H1 (cell line): ENCODE data around the gene RETREG1. TPM values are rescaled to one million over a fixed set of nuclear protein-coding genes. Genes with fewer than 3 reads are reported as not detected.

Source experiments
- CTCF ChIA-PET: fragments of 300-600 bp; sonication (Branson Sonifier 250); formaldehyde crosslinking; loops from one replicate; lab custom pipeline; 2021; ENCODE audit not compliant: partially characterized antibody; lab: Charles Lee
- POLR2A ChIA-PET: fragments of 300-600 bp; sonication (Branson Sonifier 250); formaldehyde crosslinking; loops from one replicate; lab custom pipeline; 2021; ENCODE audit warnings: inconsistent platforms; ENCODE audit not compliant: partially characterized antibody; lab: Charles Lee
- DNase-seq, 2 experiments: peaks; one replicate each; pipeline versions ENCODE4 v3.0.0 to v3.0.0-alpha.2; 2010 to 2022; ENCODE audit warnings: low spot score in 2 of 2, low read depth in 1 of 2, mixed read lengths in 1 of 2
- FAIRE-seq: peaks from 2 replicates; lab custom pipeline; 2011; peaks lifted over from hg19 to GRCh38; lab: Jason Lieb, UNC
- H2AFZ ChIP-seq: 2 replicates; pipeline ENCODE4 v1.8.1; 2012; ENCODE audit warnings: low read length, inconsistent platforms
- H2AK5ac ChIP-seq: 2 replicates; pipeline ENCODE4 v1.6.1; 2013; ENCODE audit warnings: low read depth, low read length
- H2BK120ac ChIP-seq: replicated peaks from 2 replicates; pipeline ENCODE3; 2013; ENCODE audit warnings: low read depth, low read length, inconsistent platforms
- H2BK12ac ChIP-seq: 2 replicates; pipeline ENCODE4 v1.6.1; 2013; ENCODE audit warnings: low read depth, low read length
- H2BK15ac ChIP-seq: 2 replicates; pipeline ENCODE4 v1.6.1; 2013; ENCODE audit warnings: low read length
- H2BK20ac ChIP-seq: 2 replicates; pipeline ENCODE4 v1.6.1; 2013; ENCODE audit warnings: low read length
- H2BK5ac ChIP-seq: 2 replicates; pipeline ENCODE4 v1.6.1; 2013; ENCODE audit warnings: low read depth, low read length
- H3K14ac ChIP-seq: 2 replicates; pipeline ENCODE4 v1.6.1; 2013; ENCODE audit warnings: inconsistent platforms; ENCODE audit not compliant: insufficient read length
- H3K18ac ChIP-seq: 2 replicates; pipeline ENCODE4 v1.6.1; 2013; ENCODE audit warnings: low read length; ENCODE audit errors: extremely low read depth
- H3K23ac ChIP-seq: 2 replicates; pipeline ENCODE4 v1.6.1; 2013; ENCODE audit warnings: inconsistent platforms; ENCODE audit not compliant: insufficient read length
- H3K23me2 ChIP-seq: 2 replicates; pipeline ENCODE4 v1.6.1; 2013; ENCODE audit warnings: low read depth, low read length
- H3K27ac ChIP-seq: 2 replicates; pipeline ENCODE4 v1.6.1; 2011; ENCODE audit warnings: low read depth, low read length, inconsistent platforms
- H3K27me3 ChIP-seq, 4 experiments: replicated peaks in 1 of 4; 1 replicate in 1 of 4; 2 replicates in 3 of 4; pipeline versions ENCODE4 v1.6.1 to v1.8.1; 2011 to 2013; ENCODE audit warnings: low read length in 3 of 4, mild to moderate bottlenecking in 3 of 4, inconsistent platforms in 2 of 4, mixed read lengths in 2 of 4, moderate library complexity in 1 of 4; ENCODE audit not compliant: control insufficient read depth in 3 of 4, insufficient read depth in 3 of 4; ENCODE audit errors: extremely low read depth in 1 of 4
- H3K36me3 ChIP-seq, 4 experiments: 2 replicates each; pipeline versions ENCODE4 v1.6.1 to v1.8.1; 2011 to 2013; ENCODE audit warnings: mild to moderate bottlenecking in 4 of 4, low read length in 3 of 4, moderate library complexity in 2 of 4, control low read depth in 1 of 4, inconsistent platforms in 1 of 4; ENCODE audit not compliant: insufficient read depth in 4 of 4, control insufficient read depth in 2 of 4
- H3K4ac ChIP-seq: replicated peaks from 2 replicates; pipeline ENCODE3; 2013; ENCODE audit warnings: low read length, low read depth, mixed read lengths, inconsistent platforms; ENCODE audit not compliant: insufficient read length
- H3K4me1 ChIP-seq, 4 experiments: replicated peaks in 1 of 4; 1 replicate in 1 of 4; 2 replicates in 3 of 4; pipeline versions ENCODE4 v1.6.1 to v1.8.1; 2011 to 2013; ENCODE audit warnings: low read length in 3 of 4, inconsistent platforms in 2 of 4, mixed read lengths in 1 of 4; ENCODE audit not compliant: insufficient read depth in 4 of 4, control insufficient read depth in 3 of 4
- H3K4me2 ChIP-seq, 2 experiments: 2 replicates each; pipeline versions ENCODE4 v1.6.1 to v1.8.1; 2011 to 2013; ENCODE audit warnings: low read depth in 2 of 2, low read length in 2 of 2, control low read depth in 1 of 2, inconsistent platforms in 1 of 2, mild to moderate bottlenecking in 1 of 2; ENCODE audit not compliant: insufficient read depth in 1 of 2
- H3K4me3 ChIP-seq, 4 experiments: fragments of 200-600, 300-600 bp in 1 of 4; sonication (generic), shearing (Covaris generic), sonication (Bioruptor Twin) in 1 of 4; 2 replicates each; pipeline versions ENCODE4 v1.5.1 to v1.8.1; 2011 to 2016; ENCODE audit warnings: low read length in 4 of 4, low read depth in 3 of 4, control low read depth in 2 of 4, inconsistent platforms in 2 of 4, mild to moderate bottlenecking in 2 of 4, mixed read lengths in 1 of 4, moderate library complexity in 1 of 4; ENCODE audit not compliant: insufficient read depth in 2 of 4; ENCODE audit errors: extremely low read depth in 1 of 4
- H3K56ac ChIP-seq: replicated peaks from 2 replicates; pipeline ENCODE3; 2013; ENCODE audit warnings: low read depth, mild to moderate bottlenecking, mixed read lengths, low read length, inconsistent platforms; ENCODE audit not compliant: insufficient read length
- H3K79me1 ChIP-seq: 2 replicates; pipeline ENCODE4 v1.6.1; 2013; ENCODE audit warnings: low read depth, low read length, control low read depth
- H3K79me2 ChIP-seq, 2 experiments: 2 replicates each; pipeline versions ENCODE4 v1.6.1 to v1.8.1; 2012 to 2013; ENCODE audit warnings: low read length in 2 of 2, mild to moderate bottlenecking in 2 of 2, inconsistent platforms in 1 of 2; ENCODE audit not compliant: insufficient read depth in 2 of 2, control insufficient read depth in 1 of 2
- H3K9ac ChIP-seq, 4 experiments: replicated peaks in 1 of 4; 1 replicate in 1 of 4; 2 replicates in 3 of 4; pipeline versions ENCODE4 v1.6.1 to v1.8.1; 2011 to 2013; ENCODE audit warnings: low read depth in 3 of 4, low read length in 3 of 4, control low read depth in 2 of 4, mild to moderate bottlenecking in 2 of 4, moderate library complexity in 2 of 4, inconsistent platforms in 1 of 4; ENCODE audit errors: extremely low read depth in 1 of 4
- H3K9me3 ChIP-seq, 2 experiments: 2 replicates each; pipeline versions ENCODE4 v1.6.1 to v1.8.1; 2012 to 2013; ENCODE audit warnings: mild to moderate bottlenecking in 2 of 2, moderate library complexity in 2 of 2, control low read depth in 1 of 2, inconsistent platforms in 1 of 2, low read depth in 1 of 2, low read length in 1 of 2, mixed read lengths in 1 of 2; ENCODE audit not compliant: insufficient read depth in 2 of 2
- H4K20me1 ChIP-seq, 2 experiments: replicated peaks in 1 of 2; 2 replicates each; pipeline versions ENCODE3 to v1.8.1; 2011 to 2013; ENCODE audit warnings: inconsistent platforms in 2 of 2, low read length in 2 of 2, mild to moderate bottlenecking in 1 of 2; ENCODE audit not compliant: insufficient read depth in 2 of 2, control insufficient read depth in 1 of 2
- H4K5ac ChIP-seq: 2 replicates; pipeline ENCODE4 v1.6.1; 2013; ENCODE audit warnings: low read length, low read depth, mixed read lengths, inconsistent platforms; ENCODE audit not compliant: insufficient read length
- H4K8ac ChIP-seq: 2 replicates; pipeline ENCODE4 v1.8.0; 2013; ENCODE audit warnings: mild to moderate bottlenecking, moderate library complexity, low read length, inconsistent platforms; ENCODE audit not compliant: insufficient read depth; ENCODE audit errors: extremely low read depth
- H4K91ac ChIP-seq: replicated peaks from 2 replicates; pipeline ENCODE3; 2013; ENCODE audit warnings: low read length, mixed read lengths, inconsistent platforms; ENCODE audit not compliant: insufficient read length
- EGR1 ChIP-seq: IDR thresholded peaks from 2 replicates; pipeline ENCODE4 v1.6.1; 2011; ENCODE audit warnings: low read depth, low read length, borderline replicate concordance
- HDAC2 ChIP-seq, 2 experiments: fragments of 300-600 bp in 1 of 2; sonication (generic) in 1 of 2; IDR thresholded peaks; 2 replicates each; pipeline ENCODE4 v1.6.1; 2011 to 2012; ENCODE audit warnings: low read depth in 2 of 2, low read length in 2 of 2, mild to moderate bottlenecking in 2 of 2, moderate library complexity in 2 of 2, borderline replicate concordance in 1 of 2, inconsistent platforms in 1 of 2
- JUND ChIP-seq: IDR thresholded peaks from 2 replicates; pipeline ENCODE4 v1.6.1; 2011; ENCODE audit warnings: mild to moderate bottlenecking, improper control_type of control experiment, low read length
- RBBP5 ChIP-seq: IDR thresholded peaks from 2 replicates; pipeline ENCODE4 v1.7.1; 2012; ENCODE audit warnings: low read depth, mild to moderate bottlenecking, inconsistent platforms, low read length, moderate library complexity, borderline replicate concordance
- RFX5 ChIP-seq: IDR thresholded peaks from 2 replicates; pipeline ENCODE4 v1.6.1; 2011; ENCODE audit warnings: low read depth, low read length, improper control_type of control experiment, borderline replicate concordance
- SIN3A ChIP-seq, 2 experiments: IDR thresholded peaks in 1 of 2; conservative IDR thresholded peaks in 1 of 2; 2 replicates each; pipeline ENCODE4 v1.6.1; 2011 to 2012; ENCODE audit warnings: low read length in 2 of 2, improper control_type of control experiment in 1 of 2, low read depth in 1 of 2, mild to moderate bottlenecking in 1 of 2
- SUZ12 ChIP-seq: fragments of 200-600 bp; sonication (generic); IDR thresholded peaks from 2 replicates; pipeline ENCODE4 v1.6.1; 2012; ENCODE audit warnings: mild to moderate bottlenecking, inconsistent platforms, low read length, moderate library complexity, mixed read lengths
- TAF7 ChIP-seq: optimal IDR thresholded peaks from 2 replicates; pipeline ENCODE3; 2011; ENCODE audit warnings: low read depth, mild to moderate bottlenecking, inconsistent platforms, low read length, moderate library complexity, borderline replicate concordance
- WGBS, 2 experiments: shearing (Covaris generic) in 1 of 2; methylation state at CpG; one replicate each; pipeline versions ENCODE4 v1.1.6 to v1.1.7; 2013 to 2015; ENCODE audit warnings: low lambda C conversion rate in 2 of 2, mixed read lengths in 2 of 2, inconsistent platforms in 1 of 2, low coverage in 1 of 2, missing lambda C conversion rate in 1 of 2; ENCODE audit not compliant: insufficient replicate concordance in 2 of 2, insufficient coverage in 1 of 2, insufficient read length in 1 of 2; ENCODE audit errors: extremely low coverage in 1 of 2, missing lambda C conversion rate in 1 of 2; 5-methylcytosine and 5-hydroxymethylcytosine counted together
- polyA plus RNA-seq, 7 experiments: library from polyadenylated mRNA; depleted of rRNA in 3 of 7; stranded (reverse) in 5 of 7; unstranded in 2 of 7; fragments of >200 nt in 5 of 7; fragments of 200-250 nt in 2 of 7; gene quantifications; 1 replicate in 5 of 7; 2 replicates in 1 of 7; 4 replicates in 1 of 7; pipeline versions ENCODE4 v1.2.1 to v1.2.3, GENCODE V29; 2011 to 2013; ENCODE audit warnings: missing spikeins in 2 of 7, mixed read lengths in 2 of 7
- total RNA-seq: library from RNA; stranded (reverse); fragmentation: NEBNext Ultra II Directional; extraction: Animal tissue kit (Norgen Biotek cat#: 25700); gene quantifications from 2 replicates; pipeline ENCODE4 v1.2.1, GENCODE V29; 2021

Gene RETREG1
- total and polyA plus RNA-seq, 2 of the 8 experiments (the other 6 are each of a cell fraction or from before 2014, with no cell fraction given): 0.62 to 1.9 TPM

DNA sequence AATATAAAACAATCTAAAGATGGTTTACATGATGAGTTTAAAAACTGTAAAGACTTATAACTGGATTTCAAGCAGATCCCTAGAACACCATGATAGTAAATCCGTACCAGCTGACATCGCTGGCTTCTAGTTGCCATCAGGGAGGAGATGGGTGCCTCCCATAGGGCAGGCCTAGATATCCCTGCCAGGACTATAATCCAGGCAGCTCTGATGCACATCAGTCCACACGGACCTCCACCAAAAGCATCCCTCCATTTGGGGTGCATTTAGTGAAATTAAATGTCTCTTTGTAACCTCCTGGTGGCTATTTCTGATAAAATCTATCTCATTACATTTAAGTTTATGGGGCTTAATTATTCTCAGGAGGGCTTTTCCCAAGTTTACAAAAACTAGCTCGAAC lies 45.8 kb downstream of the RETREG1 start:
- Histone ChIP-seq H3K23me2 (no peaks in the 10 kb centered on the region), H2BK120ac (no peak overlapping the region), H3K56ac (no peak overlapping the region), H2BK15ac (no peak overlapping the region), H3K14ac (no peak overlapping the region), H3K18ac (no peak overlapping the region), H2BK5ac (no peak overlapping the region), H3K36me3 (no peaks in the 10 kb centered on the region), H4K8ac (no peak overlapping the region), H3K27me3 (no peaks in the 10 kb centered on the region), H2AFZ (no peak overlapping the region), H3K9me3 (no peaks in the 10 kb centered on the region), H3K4me2 (no peak overlapping the region), H3K79me1 (no peaks in the 10 kb centered on the region), H3K4me3 (no peak overlapping the region), H2BK12ac (no peak overlapping the region), H4K20me1 (no peaks in the 10 kb centered on the region), H3K27ac (no peak overlapping the region), H2BK20ac (no peak overlapping the region), H2AK5ac (no peak overlapping the region)
- CTCF ChIA-PET: interaction anchor here (0.6 to 3.5 kb wide), 4 partner anchors 18 to 1456 kb away, joined by 3 to 12 read pairs (median 4); no protein-coding TSS in a partner anchor
- WGBS, 2 experiments: 67% methylated on average over 4 of the region's 4 CpGs; no CpG with 5 or more reads in 1 of the 2 experiments
- FAIRE-seq: no peak
- DNase-seq: no peak
- TF ChIP-seq JUND: no peak
- no peak for TF ChIP-seq RBBP5
- no peak for TF ChIP-seq HDAC2 (IDR thresholded peaks at IDR 0.05; ENCODE audit: borderline replicate concordance in 1 of 2, low read depth in 2 of 2, low read length in 2 of 2)
- TF ChIP-seq SUZ12: no peak
- TF ChIP-seq RFX5: no peak
- no peak for TF ChIP-seq EGR1
- no peak for TF ChIP-seq TAF7
- TF ChIP-seq SIN3A (conservative IDR thresholded peaks at IDR 0.05 in 1 of 2, IDR thresholded peaks at IDR 0.05 in 1 of 2; ENCODE audit: low read depth in 1 of 2, low read length in 2 of 2): no peak
- TF ChIP-seq, all 59 proteins: peak for 0
- POLR2A ChIA-PET: interaction anchor here (0.7 kb wide), 1 partner anchor 360 kb away, joined by 3 read pairs; no protein-coding TSS in a partner anchor
- Histone ChIP-seq H3K79me2 (no peaks in the 10 kb centered on the region), H3K4ac (no peak overlapping the region), H3K23ac (no peak overlapping the region), H3K9ac (no peak overlapping the region), H4K5ac (no peak overlapping the region), H3K4me1 (peaks cover 1 to 18% (median 11%) of the 10 kb centered on the region in 4 experiments), H4K91ac (no peak overlapping the region)
